Naive B cell (primary cell): ENCODE results near the gene FANCC. TPM values are rescaled to one million over a fixed set of nuclear protein-coding genes. Genes with fewer than 3 reads are reported as not detected.

ENCODE experiments used
- ATAC-seq, 2 donors: fragments of 150-1000 bp; cut with Tn5 transposase; 2 replicates each; pipeline ENCODE4 v1.10.0; 2021; ENCODE audit warnings: low read depth in 2 of 2, mild to moderate bottlenecking in 2 of 2, moderate library complexity in 2 of 2
- DNase-seq: peaks from one replicate; pipeline ENCODE4 v3.0.0; 2022
- H3K27ac Mint-ChIP-seq, 6 donors: one replicate each; pipeline ENCODE4 v1.8.0; 2020 to 2022; ENCODE audit warnings: mild to moderate bottlenecking in 6 of 6, mixed read lengths in 6 of 6, moderate library complexity in 5 of 6, inconsistent platforms in 2 of 6
- H3K27me3 Mint-ChIP-seq, 3 donors: one replicate each; pipeline ENCODE4 v1.8.0; 2021 to 2022; ENCODE audit warnings: mixed read lengths in 3 of 3, mild to moderate bottlenecking in 1 of 3
- H3K36me3 Mint-ChIP-seq, 2 donors: one replicate each; pipeline ENCODE4 v1.8.0; 2020 to 2022; ENCODE audit warnings: mixed read lengths in 2 of 2, inconsistent platforms in 1 of 2, mild to moderate bottlenecking in 1 of 2
- H3K4me1 Mint-ChIP-seq, 3 donors: one replicate each; pipeline ENCODE4 v1.8.0; 2020 to 2022; ENCODE audit warnings: mixed read lengths in 3 of 3, inconsistent platforms in 1 of 3, mild to moderate bottlenecking in 1 of 3, moderate library complexity in 1 of 3
- H3K4me3 Mint-ChIP-seq, 8 donors: one replicate each; pipeline ENCODE4 v1.8.0; 2020 to 2022; ENCODE audit warnings: mild to moderate bottlenecking in 8 of 8, mixed read lengths in 8 of 8, moderate library complexity in 8 of 8, inconsistent platforms in 2 of 8
- H3K9me3 Mint-ChIP-seq, 7 donors: one replicate each; pipeline ENCODE4 v1.8.0; 2020 to 2022; ENCODE audit warnings: mixed read lengths in 7 of 7, mild to moderate bottlenecking in 5 of 7, inconsistent platforms in 2 of 7, moderate library complexity in 1 of 7
- polyA plus RNA-seq, 6 donors: library from polyadenylated mRNA; unstranded; fragments of 300-500 nt; fragmentation: Illumina TruSeq; gene quantifications; one replicate each; pipeline ENCODE4 v1.2.3, GENCODE V29; 2021; ENCODE audit warnings: low read depth in 6 of 6

FANCC gene
- polyA plus RNA-seq, 6 donors from 2014 or later, result 1.3 to 11.8 (median 3.4) TPM

GRCh38 chr9:95116002-95116807 is 201.3 kb downstream of the FANCC start:
- Mint-ChIP-seq H3K27ac (peak overlapping the region in 1 of 6 donors; percentile 72), H3K9me3 (no peaks in the 10 kb centered on the region), H3K4me1 (no peaks in the 10 kb centered on the region), H3K36me3 (peaks cover 0 to 5% of the 10 kb centered on the region in 2 donors), H3K27me3 (no peaks in the 10 kb centered on the region), H3K4me3 (no peak overlapping the region)
- no peak for ATAC-seq
- no peak for DNase-seq

GRCh38 chr9:95115104-95115503 is 202.4 kb downstream of the FANCC start:
- no peaks in the 10 kb centered on the region for H3K9me3 Mint-ChIP-seq
- no peak for ATAC-seq
- no peaks in the 10 kb centered on the region for H3K4me1 Mint-ChIP-seq
- no peaks in the 10 kb centered on the region for H3K27me3 Mint-ChIP-seq
- no peak for DNase-seq
- no peak overlapping the region for H3K4me3 Mint-ChIP-seq
- peaks cover 0 to 5% of the 10 kb centered on the region in 2 donors for H3K36me3 Mint-ChIP-seq
- no peak overlapping the region for H3K27ac Mint-ChIP-seq

GRCh38 chr9:95112436-95113280 is 204.9 kb downstream of the FANCC start:
- H3K36me3 Mint-ChIP-seq, result peaks cover 0 to 5% of the 10 kb centered on the region in 2 donors
- no peaks in the 10 kb centered on the region for H3K27me3 Mint-ChIP-seq
- ATAC-seq, result no peak
- peak overlapping the region in 1 of 8 donors; percentile 29 for H3K4me3 Mint-ChIP-seq
- no peaks in the 10 kb centered on the region for H3K9me3 Mint-ChIP-seq
- peak overlapping the region in 2 of 6 donors; percentile 41 to 69 for H3K27ac Mint-ChIP-seq
- H3K4me1 Mint-ChIP-seq, result no peaks in the 10 kb centered on the region
- no peak for DNase-seq

GRCh38 chr9:95111716-95112115 is 205.8 kb downstream of the FANCC start:
- Mint-ChIP-seq H3K36me3 (peaks cover 5 to 6% of the 10 kb centered on the region in 2 donors), H3K4me3 (no peak overlapping the region), H3K9me3 (no peaks in the 10 kb centered on the region), H3K27ac (peak overlapping the region in 1 of 6 donors; percentile 53), H3K27me3 (no peaks in the 10 kb centered on the region), H3K4me1 (no peaks in the 10 kb centered on the region)
- DNase-seq (no peak), ATAC-seq (no peak)

GRCh38 chr9:95110921-95111525 is 206.5 kb downstream of the FANCC start:
- Mint-ChIP-seq H3K4me1 (no peaks in the 10 kb centered on the region), H3K27ac (no peak overlapping the region), H3K9me3 (no peaks in the 10 kb centered on the region), H3K27me3 (no peaks in the 10 kb centered on the region), H3K36me3 (peaks cover 5 to 7% of the 10 kb centered on the region in 2 donors), H3K4me3 (no peak overlapping the region)
- DNase-seq (no peak), ATAC-seq (no peak)

GRCh38 chr9:95109456-95109855 is 208.1 kb downstream of the FANCC start:
- Mint-ChIP-seq H3K36me3 (peaks cover 7 to 10% of the 10 kb centered on the region in 2 donors), H3K4me1 (no peaks in the 10 kb centered on the region), H3K9me3 (no peaks in the 10 kb centered on the region), H3K27ac (peak overlapping the region in 1 of 6 donors; percentile 42), H3K4me3 (no peak overlapping the region), H3K27me3 (no peaks in the 10 kb centered on the region)
- ATAC-seq, result no peak
- no peak for DNase-seq

GRCh38 chr9:95108777-95109176 is 208.7 kb downstream of the FANCC start:
- no peak for DNase-seq
- no peak overlapping the region for H3K27ac Mint-ChIP-seq
- ATAC-seq, result no peak

GRCh38 chr9:95107976-95108375 is 209.5 kb downstream of the FANCC start:
- H3K4me1 Mint-ChIP-seq, result peaks cover 0 to 5% (median 0%) of the 10 kb centered on the region in 3 donors
- H3K27me3 Mint-ChIP-seq, result no peaks in the 10 kb centered on the region
- H3K4me3 Mint-ChIP-seq, result no peak overlapping the region
- no peaks in the 10 kb centered on the region for H3K9me3 Mint-ChIP-seq
- no peak overlapping the region for H3K27ac Mint-ChIP-seq
- peaks cover 7% of the 10 kb centered on the region in 2 donors for H3K36me3 Mint-ChIP-seq
- ATAC-seq, result no peak
- DNase-seq, result no peak

More at GRCh38 chr9:95108777-95109176, 208.7 kb downstream of the FANCC start:
- Mint-ChIP-seq H3K4me1 (no peaks in the 10 kb centered on the region), H3K4me3 (no peak overlapping the region), H3K36me3 (peaks cover 7 to 10% of the 10 kb centered on the region in 2 donors), H3K27me3 (no peaks in the 10 kb centered on the region), H3K9me3 (no peaks in the 10 kb centered on the region)

- Mint-ChIP-seq H3K36me3 (peaks cover 4 to 7% of the 10 kb centered on the region in 2 donors), H3K27ac (no peak overlapping the region), H3K4me3 (no peak overlapping the region), H3K4me1 (peaks cover 0 to 5% (median 0%) of the 10 kb centered on the region in 3 donors), H3K27me3 (no peaks in the 10 kb centered on the region), H3K9me3 (no peaks in the 10 kb centered on the region)
- ATAC-seq (no peak), DNase-seq (no peak)
Measured at GRCh38 chr9:95107001-95107749, 210.3 kb downstream of the FANCC start.

GRCh38 chr9:95105519-95106287 is 211.8 kb downstream of the FANCC start:
- Mint-ChIP-seq H3K36me3 (peaks cover 4 to 7% of the 10 kb centered on the region in 2 donors), H3K27me3 (no peaks in the 10 kb centered on the region), H3K27ac (peak overlapping the region in 1 of 6 donors; percentile 33), H3K4me1 (peaks cover 0 to 5% (median 0%) of the 10 kb centered on the region in 3 donors), H3K9me3 (no peaks in the 10 kb centered on the region), H3K4me3 (no peak overlapping the region)
- ATAC-seq, result no peak
- DNase-seq, result no peak

- ATAC-seq, result no peak
- Mint-ChIP-seq H3K9me3 (no peaks in the 10 kb centered on the region), H3K36me3 (peaks cover 4 to 7% of the 10 kb centered on the region in 2 donors), H3K4me1 (peaks cover 0 to 5% (median 0%) of the 10 kb centered on the region in 3 donors), H3K4me3 (no peak overlapping the region), H3K27me3 (no peaks in the 10 kb centered on the region), H3K27ac (no peak overlapping the region)
- no peak for DNase-seq
Measured at GRCh38 chr9:95104980-95105379, 212.5 kb downstream of the FANCC start.

GRCh38 chr9:95104581-95104960 is 212.9 kb downstream of the FANCC start:
- H3K4me3 Mint-ChIP-seq, result no peak overlapping the region
- H3K4me1 Mint-ChIP-seq, result peaks cover 0 to 5% (median 0%) of the 10 kb centered on the region in 3 donors
- DNase-seq (no peak), ATAC-seq (no peak)
- H3K27ac Mint-ChIP-seq, result no peak overlapping the region
- H3K27me3 Mint-ChIP-seq, result no peaks in the 10 kb centered on the region
- peaks cover 4 to 7% of the 10 kb centered on the region in 2 donors for H3K36me3 Mint-ChIP-seq
- H3K9me3 Mint-ChIP-seq, result no peaks in the 10 kb centered on the region
